ENCODE data around the gene AVP. TPM values are rescaled to one million over a fixed set of nuclear protein-coding genes. Genes with fewer than 3 reads are reported as not detected.
"Not testable (repeated sequence)": the region's sequence is repeated elsewhere in the genome, so short reads cannot be mapped to it uniquely, and the experiment has no call there.

AVP gene
- total RNA-seq, 1 donor, result not detected

GRCh38 chr20:3126527-3126859 lies 42.0 kb upstream of the AVP start:
- no peak for TF ChIP-seq CTCF (IDR thresholded peaks at IDR 0.05; ENCODE audit: insufficient read depth, low read depth, low read length)
- no peak for DNase-seq (ENCODE audit: low read depth)
- H3K4me3 ChIP-seq (ENCODE audit: low read depth, low read length), result no peak overlapping the region

GRCh38 chr20:3125776-3126526 lies 41.4 kb upstream of the AVP start:
- DNase-seq (ENCODE audit: low read depth); H3K4me3 ChIP-seq (ENCODE audit: low read depth, low read length): not testable (repeated sequence)

GRCh38 chr20:3124773-3125560 lies 40.4 kb upstream of the AVP start:
- not testable (repeated sequence) for H3K4me3 ChIP-seq (ENCODE audit: low read depth, low read length); DNase-seq (ENCODE audit: low read depth)

- DNase-seq (ENCODE audit: low read depth); H3K4me3 ChIP-seq (ENCODE audit: low read depth, low read length): not testable (repeated sequence)
Measured at GRCh38 chr20:3124163-3124562, 39.6 kb upstream of the AVP start.

GRCh38 chr20:3123542-3123941 lies 39.0 kb upstream of the AVP start:
- H3K4me3 ChIP-seq (ENCODE audit: low read depth, low read length), result no peak overlapping the region
- peak; percentile 29 for DNase-seq (ENCODE audit: low read depth)
- no peak for TF ChIP-seq CTCF (IDR thresholded peaks at IDR 0.05; ENCODE audit: insufficient read depth, low read depth, low read length)

GRCh38 chr20:3121955-3122610 lies 37.6 kb upstream of the AVP start:
- no peak for TF ChIP-seq CTCF (IDR thresholded peaks at IDR 0.05; ENCODE audit: insufficient read depth, low read depth, low read length)
- DNase-seq (ENCODE audit: low read depth), result no peak
- H3K4me3 ChIP-seq (ENCODE audit: low read depth, low read length), result no peak overlapping the region

- DNase-seq (ENCODE audit: low read depth), result no peak
- no peak overlapping the region for H3K4me3 ChIP-seq (ENCODE audit: low read depth, low read length)
- TF ChIP-seq CTCF (IDR thresholded peaks at IDR 0.05; ENCODE audit: insufficient read depth, low read depth, low read length), result no peak
Measured at GRCh38 chr20:3121271-3121911, 36.9 kb upstream of the AVP start.

GRCh38 chr20:3119044-3119443 lies 34.5 kb upstream of the AVP start:
- DNase-seq (ENCODE audit: low read depth), result no peak
- no peak overlapping the region for H3K4me3 ChIP-seq (ENCODE audit: low read depth, low read length)
- no peak for TF ChIP-seq CTCF (IDR thresholded peaks at IDR 0.05; ENCODE audit: insufficient read depth, low read depth, low read length)
